IPS-20b (cell line): ENCODE results near the gene ASXL2.

Experiments used
- H3K27ac ChIP-seq: one replicate; pipeline ENCODE4 v1.5.1; 2013; ENCODE audit warnings: low read length
- H3K27me3 ChIP-seq: 2 replicates; pipeline ENCODE4 v1.6.1; 2013; ENCODE audit warnings: mild to moderate bottlenecking, low read length, inconsistent platforms; ENCODE audit not compliant: insufficient read depth
- H3K36me3 ChIP-seq: 2 replicates; pipeline ENCODE4 v1.6.1; 2013; ENCODE audit warnings: low read depth, mild to moderate bottlenecking, inconsistent platforms, low read length, moderate library complexity; ENCODE audit not compliant: insufficient read depth
- H3K4me1 ChIP-seq: 2 replicates; pipeline ENCODE4 v1.6.1; 2013; ENCODE audit warnings: mild to moderate bottlenecking, control low read depth, inconsistent platforms, low read length, moderate library complexity; ENCODE audit not compliant: insufficient read depth
- H3K4me3 ChIP-seq: 2 replicates; pipeline ENCODE4 v1.5.1; 2013; ENCODE audit warnings: mild to moderate bottlenecking, low read length, inconsistent platforms
- H3K9ac ChIP-seq: 2 replicates; pipeline ENCODE4 v1.6.1; 2013; ENCODE audit warnings: low read depth, mild to moderate bottlenecking, inconsistent platforms, low read length, moderate library complexity
- H3K9me3 ChIP-seq: 2 replicates; pipeline ENCODE4 v1.6.1; 2013; ENCODE audit warnings: mild to moderate bottlenecking, low read depth, low read length, inconsistent platforms; ENCODE audit not compliant: insufficient read depth

ASXL2 gene

DNA sequence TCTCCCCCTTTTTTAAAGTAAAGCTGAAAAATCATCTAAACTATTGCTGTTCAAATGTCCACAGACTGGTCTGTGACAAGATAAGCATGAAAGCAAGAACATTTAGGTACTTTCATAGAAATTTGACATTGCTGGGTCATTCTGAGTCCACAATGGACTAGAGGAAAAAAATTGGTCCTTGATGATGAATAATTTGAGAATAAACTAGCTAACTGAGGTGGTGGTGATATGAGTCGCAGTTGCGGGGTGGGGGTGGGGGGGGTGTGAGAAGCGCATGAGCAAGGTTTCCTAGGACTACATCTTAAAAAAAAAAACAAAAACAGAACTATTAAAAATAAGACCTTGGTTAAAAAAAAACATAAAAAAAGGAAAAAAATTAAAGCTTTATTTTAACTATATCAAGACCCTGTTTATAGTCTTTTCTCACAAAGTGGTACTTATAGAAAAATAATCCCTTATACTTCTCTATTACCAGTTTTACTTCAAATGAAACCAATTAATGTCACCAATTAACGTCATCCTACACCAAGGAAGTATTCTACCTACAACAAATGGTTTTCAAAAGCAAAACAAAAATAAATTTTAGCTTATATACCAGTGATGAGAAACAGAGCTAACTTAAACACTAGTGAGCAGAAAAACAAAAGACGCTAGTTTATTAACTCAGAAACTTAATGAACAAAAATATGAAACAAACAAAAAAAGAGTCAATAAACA is 88.1 kb downstream of the ASXL2 start:
- Histone ChIP-seq H3K9me3 (no peaks in the 10 kb centered on the region), H3K27ac (no peak overlapping the region), H3K4me1 (no peaks in the 10 kb centered on the region), H3K27me3 (no peaks in the 10 kb centered on the region), H3K9ac (no peak overlapping the region), H3K36me3 (peaks cover 16% of the 10 kb centered on the region; the same call in 1 of the 2 replicates), H3K4me3 (no peak overlapping the region)

DNA sequence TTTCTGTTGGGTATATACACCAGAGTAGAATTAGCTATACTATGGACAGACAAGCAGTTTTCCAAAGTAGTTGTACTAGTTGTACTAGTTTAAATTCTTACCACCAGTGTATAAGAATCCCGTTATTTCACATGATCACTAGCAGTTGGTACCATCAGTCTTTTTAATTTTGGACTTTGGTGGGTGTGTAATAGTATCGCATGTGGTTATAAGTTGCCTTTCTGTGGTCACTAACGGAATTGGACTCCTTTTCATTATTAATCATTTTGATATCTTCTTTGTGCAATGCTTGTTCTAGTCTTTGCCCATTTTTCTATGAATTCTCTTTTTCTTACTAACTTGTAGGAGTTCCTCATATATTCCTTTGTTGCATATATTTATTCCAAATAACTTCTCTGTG is 89.8 kb downstream of the ASXL2 start:
- Histone ChIP-seq H3K36me3 (peaks cover 7% of the 10 kb centered on the region; the same call in 1 of the 2 replicates), H3K4me1 (no peaks in the 10 kb centered on the region), H3K27ac (no peak overlapping the region), H3K9me3 (no peaks in the 10 kb centered on the region), H3K27me3 (no peaks in the 10 kb centered on the region), H3K4me3 (no peak overlapping the region), H3K9ac (no peak overlapping the region)

DNA sequence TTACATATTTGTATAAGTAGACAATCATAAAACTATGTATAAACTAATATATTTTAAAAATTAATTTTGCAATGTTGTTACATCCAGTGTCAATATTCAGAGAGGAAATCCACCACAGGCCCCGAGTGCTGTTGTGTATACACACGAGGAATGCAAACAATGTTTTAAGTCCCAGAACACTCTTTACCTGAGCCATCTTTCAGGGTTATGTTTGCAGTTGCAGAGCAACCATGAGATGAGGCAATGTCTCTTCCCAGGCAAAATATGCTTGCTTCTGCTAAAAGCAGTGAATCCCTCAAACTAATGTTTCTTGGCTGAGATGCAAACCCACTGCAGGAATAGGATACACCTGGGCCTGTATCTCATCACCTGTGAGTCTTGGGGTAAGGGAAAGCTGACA is 91.3 kb downstream of the ASXL2 start:
- Histone ChIP-seq H3K9me3 (no peaks in the 10 kb centered on the region), H3K4me3 (no peak overlapping the region), H3K36me3 (peaks cover 7% of the 10 kb centered on the region; the same call in 1 of the 2 replicates), H3K4me1 (no peaks in the 10 kb centered on the region), H3K27me3 (no peaks in the 10 kb centered on the region), H3K27ac (no peak overlapping the region), H3K9ac (no peak overlapping the region)

DNA sequence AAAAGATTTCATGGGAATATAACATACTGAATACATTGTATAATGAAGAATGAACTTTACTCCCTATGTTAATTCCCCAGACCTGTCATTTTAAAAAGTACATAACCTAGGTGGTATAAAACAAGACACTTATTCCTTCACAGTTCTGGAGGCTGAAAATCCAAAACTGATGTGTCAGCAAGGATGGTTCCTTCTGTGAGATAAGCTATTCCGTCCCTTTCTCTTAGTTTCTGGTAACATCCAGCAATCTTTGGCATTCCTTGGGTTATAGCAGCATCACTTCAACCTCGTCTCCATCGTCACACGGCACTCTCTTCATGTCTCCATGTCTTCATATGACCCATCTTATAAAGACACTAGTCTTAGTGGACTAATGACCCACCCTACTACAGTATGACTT is 93.9 kb downstream of the ASXL2 start:
- Histone ChIP-seq H3K36me3 (peaks cover 7% of the 10 kb centered on the region; the same call in 1 of the 2 replicates), H3K9ac (no peak overlapping the region), H3K27me3 (no peaks in the 10 kb centered on the region), H3K4me3 (no peak overlapping the region), H3K27ac (no peak overlapping the region), H3K9me3 (no peaks in the 10 kb centered on the region), H3K4me1 (no peaks in the 10 kb centered on the region)

DNA sequence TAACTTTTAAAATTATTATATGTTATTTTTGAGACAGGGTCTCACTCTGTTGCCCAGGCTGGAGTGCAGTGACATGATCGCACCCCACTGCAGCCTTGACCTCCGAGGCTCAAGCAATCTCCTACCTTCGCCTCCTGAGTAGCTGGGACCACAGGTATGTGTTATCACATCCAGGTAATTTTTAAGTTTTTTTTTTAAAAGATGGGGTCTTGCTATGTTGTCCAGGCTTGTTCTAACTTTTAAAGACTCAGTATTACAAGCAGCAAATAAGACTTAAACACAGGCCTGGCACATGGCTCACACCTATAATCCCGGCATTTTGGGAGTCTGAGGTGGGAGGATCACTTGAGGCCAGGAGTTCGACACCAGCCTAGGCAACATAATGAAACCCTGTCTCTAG is 101.2 kb downstream of the ASXL2 start:
- no peak overlapping the region for H3K4me3 ChIP-seq
- no peaks in the 10 kb centered on the region for H3K27me3 ChIP-seq
- no peaks in the 10 kb centered on the region for H3K36me3 ChIP-seq
- H3K9ac ChIP-seq, result no peak overlapping the region
- no peaks in the 10 kb centered on the region for H3K9me3 ChIP-seq
- no peaks in the 10 kb centered on the region for H3K4me1 ChIP-seq
- no peak overlapping the region for H3K27ac ChIP-seq

DNA sequence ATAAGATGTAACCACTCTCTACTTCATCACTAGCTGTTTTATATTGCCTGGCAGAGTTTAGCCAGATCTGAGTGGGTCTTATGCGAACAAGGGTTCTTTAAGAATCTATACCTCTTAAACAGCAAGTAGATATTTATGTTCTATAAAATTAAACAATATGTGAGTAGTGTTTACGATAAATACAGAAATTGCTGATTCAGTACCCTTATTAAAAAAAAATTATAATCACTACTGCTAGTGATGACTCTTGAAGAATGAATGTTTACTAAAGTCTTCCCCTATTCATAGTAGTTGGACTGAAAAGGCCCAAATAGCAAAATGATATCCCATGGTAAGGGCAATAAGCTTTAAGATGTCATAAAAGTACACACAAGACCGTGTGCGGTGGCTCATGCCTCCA is 106.2 kb downstream of the ASXL2 start:
- Histone ChIP-seq H3K4me3 (no peak overlapping the region), H3K4me1 (no peaks in the 10 kb centered on the region; the same call in 1 of the 2 replicates), H3K27me3 (no peaks in the 10 kb centered on the region), H3K9ac (no peak overlapping the region), H3K9me3 (no peaks in the 10 kb centered on the region), H3K36me3 (peaks cover 37% of the 10 kb centered on the region), H3K27ac (no peak overlapping the region)

DNA sequence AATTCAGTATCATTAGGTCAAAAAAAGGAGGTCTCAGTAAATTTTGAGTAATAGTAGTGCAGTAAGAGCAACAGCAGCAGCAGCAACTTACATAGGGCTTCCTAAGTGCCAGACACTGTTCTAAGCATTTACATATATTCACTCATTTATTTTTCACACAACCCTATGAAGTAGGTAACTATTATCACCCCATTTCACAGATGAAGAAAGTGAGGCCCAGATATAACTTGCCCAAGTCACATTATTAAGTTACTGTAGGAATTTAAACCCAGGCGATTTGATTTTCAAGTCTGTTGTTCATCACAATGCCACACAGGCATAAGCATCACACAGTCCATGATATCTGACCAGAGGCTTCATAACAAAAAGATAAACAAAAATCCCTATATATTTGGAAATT is 114.7 kb downstream of the ASXL2 start:
- no peak overlapping the region for H3K9ac ChIP-seq
- H3K36me3 ChIP-seq, result peaks cover 42% of the 10 kb centered on the region
- no peaks in the 10 kb centered on the region for H3K9me3 ChIP-seq
- H3K27ac ChIP-seq, result no peak overlapping the region
- no peaks in the 10 kb centered on the region for H3K27me3 ChIP-seq
- no peak overlapping the region for H3K4me3 ChIP-seq
- H3K4me1 ChIP-seq, result no peaks in the 10 kb centered on the region

DNA sequence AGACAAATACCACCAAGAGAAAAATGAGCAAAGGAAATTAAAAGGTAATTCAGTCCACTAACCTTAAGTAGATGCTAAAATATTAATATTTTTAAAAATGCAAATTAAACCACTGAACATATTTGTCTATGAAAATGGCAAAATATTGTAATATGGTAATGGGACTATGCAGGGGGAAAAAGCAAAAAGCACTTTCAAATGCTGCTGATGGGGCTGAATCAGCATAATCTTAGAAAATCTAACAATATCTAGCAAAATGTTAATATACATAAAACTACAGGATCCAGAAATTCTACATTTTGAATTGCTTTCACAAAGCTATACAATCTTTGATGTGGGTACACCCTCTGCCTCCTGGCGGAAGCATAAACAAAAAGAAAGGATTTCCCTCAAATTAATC is 118.0 kb downstream of the ASXL2 start:
- H3K4me3 ChIP-seq, result no peak overlapping the region
- H3K36me3 ChIP-seq, result peaks cover 41% of the 10 kb centered on the region
- no peak overlapping the region for H3K27ac ChIP-seq
- H3K27me3 ChIP-seq, result no peaks in the 10 kb centered on the region
- no peaks in the 10 kb centered on the region for H3K9me3 ChIP-seq
- H3K4me1 ChIP-seq, result no peaks in the 10 kb centered on the region
- no peak overlapping the region for H3K9ac ChIP-seq

DNA sequence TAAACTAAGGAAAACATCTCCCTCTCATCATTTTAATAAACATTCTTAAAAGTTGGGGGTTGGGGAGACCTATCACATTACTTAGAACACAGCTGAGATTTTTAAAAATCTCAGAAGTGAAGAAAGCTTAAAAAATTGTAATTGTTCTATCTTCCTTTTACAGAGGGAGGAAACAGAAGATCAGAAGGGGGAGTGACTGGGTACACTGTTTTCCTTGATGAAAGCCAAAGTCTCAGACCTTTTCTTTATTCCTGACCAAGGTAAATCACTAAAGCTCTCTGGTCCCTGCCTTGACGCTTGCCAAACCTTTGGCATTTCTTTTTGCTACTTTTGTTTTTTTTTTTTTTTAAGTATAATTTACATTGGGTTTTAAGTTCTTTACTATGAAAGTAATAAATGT is 119.9 kb downstream of the ASXL2 start:
- no peaks in the 10 kb centered on the region for H3K4me1 ChIP-seq
- H3K9me3 ChIP-seq, result no peaks in the 10 kb centered on the region
- no peak overlapping the region for H3K4me3 ChIP-seq
- no peak overlapping the region for H3K27ac ChIP-seq
- H3K27me3 ChIP-seq, result no peaks in the 10 kb centered on the region
- H3K36me3 ChIP-seq, result peaks cover 54% of the 10 kb centered on the region
- no peak overlapping the region for H3K9ac ChIP-seq

DNA sequence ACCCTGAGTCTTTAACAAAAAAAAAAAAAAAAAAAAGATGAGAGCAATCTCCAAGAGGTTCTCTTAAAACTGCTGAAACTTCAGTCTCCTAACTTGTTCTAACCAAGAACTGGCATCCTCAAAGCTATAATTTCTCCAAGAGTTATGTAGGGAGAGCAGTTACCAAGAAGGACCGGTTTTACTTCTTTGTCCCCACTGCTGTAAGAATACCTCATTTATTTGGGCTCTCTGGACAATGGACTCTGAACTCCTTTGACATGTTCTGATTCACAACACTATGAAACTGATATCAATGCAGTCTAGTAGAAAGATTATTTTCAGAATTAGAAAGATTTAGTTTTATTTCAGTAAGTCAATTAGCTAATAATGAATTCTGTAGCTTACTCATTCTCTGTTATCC is 120.4 kb downstream of the ASXL2 start:
- Histone ChIP-seq H3K9me3 (no peaks in the 10 kb centered on the region), H3K36me3 (peaks cover 59% of the 10 kb centered on the region), H3K27me3 (no peaks in the 10 kb centered on the region), H3K4me1 (no peaks in the 10 kb centered on the region), H3K9ac (no peak overlapping the region), H3K4me3 (no peak overlapping the region), H3K27ac (no peak overlapping the region)

DNA sequence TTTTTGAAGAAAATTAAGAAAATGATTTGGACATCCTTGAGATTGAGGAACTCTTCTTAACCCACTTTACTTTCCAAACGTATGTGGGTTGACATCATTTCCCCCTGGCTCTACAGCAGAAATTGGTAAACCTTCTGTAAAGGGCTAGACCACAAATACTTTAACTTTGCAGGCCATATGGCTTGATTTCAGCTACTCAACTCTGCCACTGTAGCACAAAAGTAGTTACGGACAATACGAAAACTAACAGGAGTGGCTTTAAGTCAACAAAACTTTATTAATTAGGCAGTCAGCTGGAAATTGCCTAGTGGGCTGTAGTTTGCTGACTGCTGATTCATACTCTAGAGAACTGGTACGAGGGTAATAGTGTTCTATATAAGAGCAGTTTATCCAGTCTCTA is 121.8 kb downstream of the ASXL2 start:
- no peak overlapping the region for H3K9ac ChIP-seq
- peaks cover 70% of the 10 kb centered on the region for H3K36me3 ChIP-seq
- no peaks in the 10 kb centered on the region for H3K9me3 ChIP-seq
- no peaks in the 10 kb centered on the region for H3K27me3 ChIP-seq
- H3K27ac ChIP-seq, result no peak overlapping the region
- no peaks in the 10 kb centered on the region for H3K4me1 ChIP-seq
- no peak overlapping the region for H3K4me3 ChIP-seq

DNA sequence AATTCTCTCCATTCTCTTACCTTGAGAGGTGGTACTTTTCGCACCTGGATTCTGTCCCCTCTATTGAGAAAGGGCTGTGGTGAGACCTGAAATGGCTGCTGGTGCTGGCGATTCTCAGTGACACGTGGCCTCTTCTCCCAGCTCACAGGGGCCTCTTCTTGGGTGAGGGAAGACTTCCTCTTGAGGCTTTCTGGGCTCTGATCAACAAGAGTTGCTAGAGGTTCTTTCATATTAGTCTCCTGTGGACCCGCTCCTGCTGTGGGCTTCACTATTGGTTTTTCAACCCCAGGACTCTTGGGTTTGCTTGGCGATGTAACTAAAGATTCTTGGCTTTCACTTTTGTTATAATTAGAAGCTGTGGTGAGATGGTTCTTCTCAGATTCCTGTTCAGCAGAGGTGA is 128.6 kb downstream of the ASXL2 start:
- H3K4me1 ChIP-seq, result no peaks in the 10 kb centered on the region
- no peak overlapping the region for H3K9ac ChIP-seq
- H3K9me3 ChIP-seq, result no peaks in the 10 kb centered on the region
- peaks cover 71% of the 10 kb centered on the region for H3K36me3 ChIP-seq
- no peak overlapping the region for H3K4me3 ChIP-seq
- no peak overlapping the region for H3K27ac ChIP-seq
- H3K27me3 ChIP-seq, result no peaks in the 10 kb centered on the region
